Sigmoid colon (tissue), 4 donors: Measurements from ENCODE around the gene PATL1.

Source experiments
- POLR2A ChIP-seq, 2 donors: fragments of 450-650 bp; IDR thresholded peaks; one replicate each; pipeline ENCODE4 v1.6.1; 2016; ENCODE audit warnings: antibody characterized with exemption in 2 of 2, mild to moderate bottlenecking in 2 of 2, moderate library complexity in 2 of 2
- POLR2AphosphoS5 ChIP-seq, 4 donors: sonication (generic); formaldehyde crosslinking; IDR thresholded peaks; one replicate each; pipeline ENCODE4 v1.6.1; 2017; ENCODE audit warnings: antibody characterized with exemption in 4 of 4
- TF ChIP-seq, protein P1 (sequence below), 4 experiments: fragments of 450-650 bp in 3 of 4; fragments of 200-600 bp in 1 of 4; IDR thresholded peaks; one replicate each; pipeline ENCODE4 v1.5.1; 2016 to 2019; ENCODE audit warnings: antibody characterized with exemption in 4 of 4, mild to moderate bottlenecking in 3 of 4, moderate library complexity in 2 of 4

DNA sequence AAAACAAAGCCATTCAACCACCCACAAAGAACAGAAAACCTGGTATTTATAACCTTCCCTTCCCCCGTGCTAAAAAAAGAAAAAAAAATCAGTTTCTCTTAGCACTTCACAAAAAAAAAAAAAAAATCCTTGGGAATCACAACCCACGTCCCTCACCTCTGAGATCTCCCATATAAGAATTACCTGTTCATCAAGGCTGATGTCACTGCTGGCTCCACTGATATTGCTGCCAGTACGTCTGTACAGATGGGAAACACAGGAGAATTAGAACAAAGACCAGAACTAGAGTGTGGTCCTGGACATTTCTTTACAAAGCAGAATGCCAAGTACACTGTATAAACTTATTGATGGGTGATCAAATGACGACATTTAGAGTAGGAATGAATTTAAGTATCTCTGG lies 68.2 kb downstream of the PATL1 start:
- TF ChIP-seq, protein P1, sequence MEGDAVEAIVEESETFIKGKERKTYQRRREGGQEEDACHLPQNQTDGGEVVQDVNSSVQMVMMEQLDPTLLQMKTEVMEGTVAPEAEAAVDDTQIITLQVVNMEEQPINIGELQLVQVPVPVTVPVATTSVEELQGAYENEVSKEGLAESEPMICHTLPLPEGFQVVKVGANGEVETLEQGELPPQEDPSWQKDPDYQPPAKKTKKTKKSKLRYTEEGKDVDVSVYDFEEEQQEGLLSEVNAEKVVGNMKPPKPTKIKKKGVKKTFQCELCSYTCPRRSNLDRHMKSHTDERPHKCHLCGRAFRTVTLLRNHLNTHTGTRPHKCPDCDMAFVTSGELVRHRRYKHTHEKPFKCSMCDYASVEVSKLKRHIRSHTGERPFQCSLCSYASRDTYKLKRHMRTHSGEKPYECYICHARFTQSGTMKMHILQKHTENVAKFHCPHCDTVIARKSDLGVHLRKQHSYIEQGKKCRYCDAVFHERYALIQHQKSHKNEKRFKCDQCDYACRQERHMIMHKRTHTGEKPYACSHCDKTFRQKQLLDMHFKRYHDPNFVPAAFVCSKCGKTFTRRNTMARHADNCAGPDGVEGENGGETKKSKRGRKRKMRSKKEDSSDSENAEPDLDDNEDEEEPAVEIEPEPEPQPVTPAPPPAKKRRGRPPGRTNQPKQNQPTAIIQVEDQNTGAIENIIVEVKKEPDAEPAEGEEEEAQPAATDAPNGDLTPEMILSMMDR (IDR thresholded peaks at IDR 0.05), result no peak
- TF ChIP-seq POLR2A (IDR thresholded peaks at IDR 0.05) (no peak), POLR2AphosphoS5 (IDR thresholded peaks at IDR 0.05) (no peak)
